Left ventricle myocardium inferior (tissue), 1 donor: Measurements from ENCODE around the gene CRADD. TPM values are rescaled to one million over a fixed set of nuclear protein-coding genes. Genes with fewer than 3 reads are reported as not detected.

ENCODE experiments used
- DNase-seq: peaks from one replicate; pipeline ENCODE4 v3.0.0-alpha.2; 2020
- H3K27ac ChIP-seq: fragments of 200-600 bp; replicated peaks from 2 replicates; pipeline ENCODE4 v1.8.0; 2021
- H3K27me3 ChIP-seq: fragments of 200-600 bp; 2 replicates; pipeline ENCODE4 v1.8.0; 2021; ENCODE audit warnings: low read depth
- H3K36me3 ChIP-seq: fragments of 200-600 bp; 2 replicates; pipeline ENCODE4 v1.8.0; 2021
- H3K4me1 ChIP-seq: fragments of 200-600 bp; 2 replicates; pipeline ENCODE4 v1.8.0; 2021
- H3K4me3 ChIP-seq: fragments of 200-600 bp; 2 replicates; pipeline ENCODE4 v1.8.0; 2021; ENCODE audit warnings: mild to moderate bottlenecking, moderate library complexity
- H3K9me3 ChIP-seq: fragments of 200-600 bp; replicated peaks from 2 replicates; pipeline ENCODE4 v1.8.0; 2021
- intact Hi-C: fragments of 100-400 bp; cut with micrococcal nuclease; formaldehyde crosslinking; loops from one replicate; pipeline ENCODE4 v1.11.0; 2022
- total RNA-seq: library from RNA; stranded (reverse); fragmentation: NEBNext Ultra II Directional; extraction: Animal tissue kit (Norgen Biotek cat#: 25700); gene quantifications from one replicate; pipeline ENCODE4 v1.2.1, GENCODE V29; 2021
- TF ChIP-seq, protein P1 (sequence below): fragments of 200-600 bp; IDR thresholded peaks from 2 replicates; pipeline ENCODE4 v1.8.0; 2021; ENCODE audit warnings: antibody characterized with exemption, mild to moderate bottlenecking, borderline replicate concordance
- donor health status: DM: no; HTN: yes; CAD: no; lungs with severe emphysema.

Gene CRADD
- total RNA-seq, 1 donor from 2014 or later, result 46.4 TPM

DNA sequence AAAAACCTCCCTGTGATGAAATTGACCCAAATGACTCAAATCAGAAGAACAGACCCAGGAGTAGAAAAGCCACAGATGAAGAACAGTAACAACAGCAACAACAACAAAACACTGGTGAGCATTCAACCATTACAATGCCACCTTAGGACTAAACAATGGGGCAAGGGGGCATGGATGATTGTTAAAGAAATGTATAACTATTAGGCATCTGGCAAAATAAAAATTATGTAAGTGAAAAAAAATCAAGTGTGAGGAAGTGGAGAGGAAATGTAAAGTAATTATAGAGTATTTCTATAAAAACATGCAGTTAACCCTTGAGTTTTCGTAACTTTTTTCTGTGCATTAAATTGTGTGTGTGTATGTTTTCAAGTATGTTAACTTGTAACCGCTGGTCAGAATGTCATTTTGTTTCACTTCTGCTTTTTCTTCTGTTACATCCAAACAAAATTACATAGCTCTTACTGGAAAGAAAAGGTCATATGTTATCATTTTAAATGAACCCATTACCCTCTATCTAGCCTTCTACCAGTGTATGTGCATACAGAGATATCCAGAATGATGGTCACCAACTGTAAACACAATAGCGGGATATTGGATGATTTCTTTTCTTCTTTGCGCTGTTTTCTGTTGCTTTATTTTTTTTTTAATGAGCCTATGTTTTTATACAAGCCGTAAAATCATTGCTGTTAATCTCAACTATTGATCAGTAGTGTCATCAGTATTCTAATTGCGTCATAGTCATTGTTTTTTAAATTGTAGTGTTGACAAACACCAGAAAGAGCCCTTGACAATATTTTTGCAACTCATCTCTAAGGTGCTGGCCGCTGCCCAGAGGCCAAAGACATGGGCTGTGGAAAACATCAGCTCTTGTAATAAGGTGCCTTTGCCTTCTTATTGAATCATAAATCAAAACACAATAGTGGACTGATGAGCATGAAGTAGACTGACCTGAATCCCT, 170.6 kb downstream of the CRADD start:
- Histone ChIP-seq H3K36me3 (peaks cover 5% of the 10 kb centered on the region), H3K4me3 (no peak overlapping the region), H3K4me1 (peaks cover 29% of the 10 kb centered on the region), H3K27me3 (no peaks in the 10 kb centered on the region), H3K27ac (peak overlapping the region; percentile 47), H3K9me3 (no peaks in the 10 kb centered on the region)
- intact Hi-C loops, result no loop called here
- TF ChIP-seq, protein P1, sequence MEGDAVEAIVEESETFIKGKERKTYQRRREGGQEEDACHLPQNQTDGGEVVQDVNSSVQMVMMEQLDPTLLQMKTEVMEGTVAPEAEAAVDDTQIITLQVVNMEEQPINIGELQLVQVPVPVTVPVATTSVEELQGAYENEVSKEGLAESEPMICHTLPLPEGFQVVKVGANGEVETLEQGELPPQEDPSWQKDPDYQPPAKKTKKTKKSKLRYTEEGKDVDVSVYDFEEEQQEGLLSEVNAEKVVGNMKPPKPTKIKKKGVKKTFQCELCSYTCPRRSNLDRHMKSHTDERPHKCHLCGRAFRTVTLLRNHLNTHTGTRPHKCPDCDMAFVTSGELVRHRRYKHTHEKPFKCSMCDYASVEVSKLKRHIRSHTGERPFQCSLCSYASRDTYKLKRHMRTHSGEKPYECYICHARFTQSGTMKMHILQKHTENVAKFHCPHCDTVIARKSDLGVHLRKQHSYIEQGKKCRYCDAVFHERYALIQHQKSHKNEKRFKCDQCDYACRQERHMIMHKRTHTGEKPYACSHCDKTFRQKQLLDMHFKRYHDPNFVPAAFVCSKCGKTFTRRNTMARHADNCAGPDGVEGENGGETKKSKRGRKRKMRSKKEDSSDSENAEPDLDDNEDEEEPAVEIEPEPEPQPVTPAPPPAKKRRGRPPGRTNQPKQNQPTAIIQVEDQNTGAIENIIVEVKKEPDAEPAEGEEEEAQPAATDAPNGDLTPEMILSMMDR, result no peak
- DNase-seq, result no peak

GRCh38 chr12:93848523-93849101, 171.4 kb downstream of the CRADD start:
- Histone ChIP-seq H3K27ac (peak overlapping the region; percentile 47), H3K4me1 (peaks cover 29% of the 10 kb centered on the region), H3K4me3 (no peak overlapping the region), H3K9me3 (no peaks in the 10 kb centered on the region), H3K27me3 (no peaks in the 10 kb centered on the region), H3K36me3 (peaks cover 5% of the 10 kb centered on the region)
- no peak for DNase-seq
- intact Hi-C loops, result no loop called here
- TF ChIP-seq, protein P1, result no peak

DNA sequence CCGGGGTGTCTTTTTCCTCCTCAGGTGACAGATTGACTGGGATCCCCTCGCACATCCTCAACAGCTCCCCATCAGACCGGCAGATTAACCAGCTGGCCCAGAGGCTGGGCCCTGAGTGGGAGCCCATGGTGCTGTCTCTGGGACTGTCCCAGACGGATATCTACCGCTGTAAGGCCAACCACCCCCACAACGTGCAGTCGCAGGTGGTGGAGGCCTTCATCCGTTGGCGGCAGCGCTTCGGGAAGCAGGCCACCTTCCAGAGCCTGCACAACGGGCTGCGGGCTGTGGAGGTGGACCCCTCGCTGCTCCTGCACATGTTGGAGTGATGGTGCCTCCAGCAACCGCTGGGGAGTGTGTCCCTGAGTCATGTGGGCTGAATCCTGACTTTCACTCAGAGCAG, 172.8 kb downstream of the CRADD start:
- TF ChIP-seq, protein P1, result no peak
- Histone ChIP-seq H3K9me3 (no peaks in the 10 kb centered on the region), H3K36me3 (peaks cover 5% of the 10 kb centered on the region), H3K27ac (no peak overlapping the region), H3K4me1 (peaks cover 19% of the 10 kb centered on the region), H3K4me3 (no peak overlapping the region), H3K27me3 (no peaks in the 10 kb centered on the region)
- intact Hi-C loops, result no loop called here
- DNase-seq, result no peak

DNA sequence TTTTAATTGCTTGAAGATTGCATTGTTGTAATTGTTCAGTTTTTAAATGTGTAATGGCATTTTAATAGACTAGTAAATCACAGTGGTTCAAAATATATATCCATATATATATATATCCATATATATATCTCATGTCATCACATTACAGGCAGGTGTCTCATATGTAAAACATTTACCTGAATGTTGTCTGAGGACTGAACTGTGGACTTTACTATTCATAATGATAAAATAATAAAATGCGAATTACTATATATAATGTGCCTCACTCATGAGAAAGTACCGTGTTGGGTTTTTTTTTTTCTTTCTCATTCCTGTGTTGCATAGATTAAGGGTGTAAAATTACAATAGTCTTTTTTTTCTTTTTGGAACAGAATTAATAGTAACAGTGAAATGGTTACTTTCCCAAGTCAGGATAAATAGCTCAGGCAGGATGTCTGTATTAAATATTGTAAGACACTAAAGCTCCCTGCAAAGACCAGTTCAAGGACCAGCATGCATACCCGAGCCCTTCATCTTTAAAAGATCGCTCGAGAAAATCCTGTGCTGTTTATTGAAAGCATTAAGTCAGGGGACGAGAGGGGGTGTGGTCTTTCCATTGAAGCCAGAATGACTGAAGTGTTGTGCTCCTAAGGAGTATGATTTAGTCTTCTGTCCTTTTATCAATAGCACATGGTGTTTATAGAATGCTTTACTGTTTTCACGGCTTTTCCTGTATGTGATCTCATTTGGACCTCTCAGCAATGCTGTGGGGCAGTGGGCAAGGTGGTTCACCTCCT, 173.5 kb downstream of the CRADD start:
- H3K4me3 ChIP-seq, result no peak overlapping the region
- H3K4me1 ChIP-seq, result peaks cover 22% of the 10 kb centered on the region
- H3K27me3 ChIP-seq, result no peaks in the 10 kb centered on the region
- TF ChIP-seq, protein P1, result no peak
- no peak overlapping the region for H3K27ac ChIP-seq
- no peaks in the 10 kb centered on the region for H3K9me3 ChIP-seq
- DNase-seq, result no peak
- intact Hi-C loops, result no loop called here
- peaks cover 5% of the 10 kb centered on the region for H3K36me3 ChIP-seq

- intact Hi-C loops, result no loop called here
- TF ChIP-seq, protein P1, result no peak
- H3K9me3 ChIP-seq, result no peaks in the 10 kb centered on the region
Observed at GRCh38 chr12:93851257-93851671, 174.1 kb downstream of the CRADD start.

More at GRCh38 chr12:93851257-93851671, 174.1 kb downstream of the CRADD start:
- Histone ChIP-seq H3K4me1 (peaks cover 28% of the 10 kb centered on the region), H3K4me3 (no peak overlapping the region), H3K36me3 (peaks cover 5% of the 10 kb centered on the region), H3K27ac (no peak overlapping the region), H3K27me3 (no peaks in the 10 kb centered on the region)
- no peak for DNase-seq
